DND-41 (cell line): ENCODE data around the gene SLC5A1.

Source experiments
- ATAC-seq: fragments of 200-7000 bp; cut with Tn5 transposase; 3 replicates; pipeline ENCODE4 v1.9.1; 2021; ENCODE audit warnings: low read depth; ENCODE audit not compliant: insufficient read depth
- DNase-seq: peaks from one replicate; pipeline ENCODE4 v3.0.0-alpha.2; 2020
- H2AFZ ChIP-seq: 2 replicates; pipeline ENCODE4 v1.6.0; 2012; ENCODE audit warnings: low read depth, low read length
- H3K27ac ChIP-seq: 2 replicates; pipeline ENCODE4 v1.5.1; 2012; ENCODE audit warnings: low read length, inconsistent platforms
- H3K27me3 ChIP-seq: fragments of 200-600 bp; sonication (generic); 2 replicates; pipeline ENCODE4 v1.6.0; 2012; ENCODE audit warnings: low read length, mild to moderate bottlenecking, inconsistent platforms; ENCODE audit not compliant: insufficient read depth, poor library complexity
- H3K36me3 ChIP-seq: 2 replicates; pipeline ENCODE4 v1.5.1; 2012; ENCODE audit warnings: low read length, inconsistent platforms; ENCODE audit not compliant: insufficient read depth
- H3K4me1 ChIP-seq: 2 replicates; pipeline ENCODE4 v1.5.1; 2012; ENCODE audit warnings: mild to moderate bottlenecking, low read length; ENCODE audit not compliant: insufficient read depth
- H3K4me2 ChIP-seq: 2 replicates; pipeline ENCODE4 v1.6.0; 2012; ENCODE audit warnings: mild to moderate bottlenecking, moderate library complexity, low read length, inconsistent platforms; ENCODE audit not compliant: insufficient read depth
- H3K4me3 ChIP-seq, 2 experiments: fragments of 200-600 bp in 1 of 2; shearing (Covaris generic) in 1 of 2; 2 replicates each; pipeline ENCODE4 v1.5.1; 2012 to 2016; ENCODE audit warnings: inconsistent platforms in 2 of 2, low read length in 2 of 2, mild to moderate bottlenecking in 2 of 2, low read depth in 1 of 2, moderate library complexity in 1 of 2
- H3K79me2 ChIP-seq: 2 replicates; pipeline ENCODE4 v1.6.0; 2012; ENCODE audit warnings: low read length, inconsistent platforms; ENCODE audit not compliant: insufficient read depth
- H3K9ac ChIP-seq: 2 replicates; pipeline ENCODE4 v1.6.0; 2012; ENCODE audit warnings: low read depth, mild to moderate bottlenecking, inconsistent platforms, low read length, moderate library complexity
- H3K9me3 ChIP-seq: 2 replicates; pipeline ENCODE4 v1.5.1; 2012; ENCODE audit warnings: low read length, moderate library complexity, mild to moderate bottlenecking, inconsistent platforms; ENCODE audit not compliant: insufficient read depth, severe bottlenecking
- H4K20me1 ChIP-seq: 2 replicates; pipeline ENCODE4 v1.6.0; 2012; ENCODE audit warnings: low read length; ENCODE audit not compliant: insufficient read depth
- EZH2 ChIP-seq: IDR thresholded peaks from 3 replicates; pipeline ENCODE4 v1.6.1; 2012; ENCODE audit warnings: borderline replicate concordance, low read depth, mild to moderate bottlenecking, moderate library complexity, low read length, inconsistent platforms; ENCODE audit not compliant: severe bottlenecking
- TF ChIP-seq, protein P1 (sequence below): IDR thresholded peaks from 2 replicates; pipeline ENCODE4 v1.5.1; 2012; ENCODE audit warnings: borderline replicate concordance, low read length, moderate library complexity, mild to moderate bottlenecking; ENCODE audit not compliant: poor library complexity, severe bottlenecking; ENCODE audit errors: extremely low read depth

SLC5A1 gene

DNA sequence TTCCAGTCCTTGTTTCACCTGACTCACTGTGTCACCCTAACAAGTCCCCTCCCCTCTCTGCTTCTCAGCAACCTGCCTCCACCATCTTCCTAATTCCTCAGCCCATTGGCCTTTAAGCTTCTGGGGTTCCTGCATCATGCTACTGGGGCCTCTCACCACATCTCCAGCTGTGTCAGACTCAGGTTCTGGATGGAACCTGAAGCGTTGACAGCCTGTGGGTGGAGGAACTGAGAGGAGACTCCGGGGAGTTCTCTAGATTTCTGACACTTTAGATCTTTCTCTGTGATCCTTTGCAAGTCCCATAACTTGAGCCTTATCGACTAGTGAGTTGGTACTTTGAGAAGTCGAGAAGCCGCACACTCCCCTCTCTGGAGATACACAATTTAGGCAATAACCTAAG lies 11.6 kb upstream of the SLC5A1 start:
- H4K20me1 ChIP-seq, result 0 out of 2 replicates have a peak, but pooled peaks cover 3% of the 10 kb centered on the region
- H2AFZ ChIP-seq, result no peak overlapping the region
- peaks cover 6% of the 10 kb centered on the region for H3K27me3 ChIP-seq
- no peak overlapping the region for H3K9ac ChIP-seq
- no peaks in the 10 kb centered on the region for H3K4me1 ChIP-seq
- no peaks in the 10 kb centered on the region for H3K79me2 ChIP-seq
- DNase-seq, result no peak
- TF ChIP-seq, protein P1, sequence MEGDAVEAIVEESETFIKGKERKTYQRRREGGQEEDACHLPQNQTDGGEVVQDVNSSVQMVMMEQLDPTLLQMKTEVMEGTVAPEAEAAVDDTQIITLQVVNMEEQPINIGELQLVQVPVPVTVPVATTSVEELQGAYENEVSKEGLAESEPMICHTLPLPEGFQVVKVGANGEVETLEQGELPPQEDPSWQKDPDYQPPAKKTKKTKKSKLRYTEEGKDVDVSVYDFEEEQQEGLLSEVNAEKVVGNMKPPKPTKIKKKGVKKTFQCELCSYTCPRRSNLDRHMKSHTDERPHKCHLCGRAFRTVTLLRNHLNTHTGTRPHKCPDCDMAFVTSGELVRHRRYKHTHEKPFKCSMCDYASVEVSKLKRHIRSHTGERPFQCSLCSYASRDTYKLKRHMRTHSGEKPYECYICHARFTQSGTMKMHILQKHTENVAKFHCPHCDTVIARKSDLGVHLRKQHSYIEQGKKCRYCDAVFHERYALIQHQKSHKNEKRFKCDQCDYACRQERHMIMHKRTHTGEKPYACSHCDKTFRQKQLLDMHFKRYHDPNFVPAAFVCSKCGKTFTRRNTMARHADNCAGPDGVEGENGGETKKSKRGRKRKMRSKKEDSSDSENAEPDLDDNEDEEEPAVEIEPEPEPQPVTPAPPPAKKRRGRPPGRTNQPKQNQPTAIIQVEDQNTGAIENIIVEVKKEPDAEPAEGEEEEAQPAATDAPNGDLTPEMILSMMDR, result no peak
- no peak for TF ChIP-seq EZH2
- no peaks in the 10 kb centered on the region for H3K9me3 ChIP-seq
- H3K36me3 ChIP-seq, result no peaks in the 10 kb centered on the region
- no peak for ATAC-seq
- H3K4me2 ChIP-seq, result no peak overlapping the region
- H3K4me3 ChIP-seq, result no peak overlapping the region
- H3K27ac ChIP-seq, result no peak overlapping the region

DNA sequence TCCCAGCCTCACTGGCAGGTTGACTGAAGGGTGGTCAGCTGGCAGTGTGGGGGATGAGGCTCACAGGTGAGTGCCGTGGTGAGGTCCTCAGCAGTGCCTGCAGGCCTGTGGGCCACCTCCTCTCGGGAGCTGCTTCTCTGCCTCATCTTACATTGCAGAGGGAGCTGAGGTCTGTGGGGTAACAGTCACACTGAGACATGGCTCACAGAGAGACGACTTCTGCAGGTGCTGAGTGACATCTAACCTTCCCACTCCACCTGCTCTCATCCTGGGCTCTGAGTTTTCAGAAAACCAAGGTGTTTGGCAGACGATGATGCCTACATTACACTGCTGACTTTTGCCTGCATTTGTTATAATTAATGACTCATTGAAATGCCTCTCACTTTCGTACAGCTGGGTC lies 8.8 kb upstream of the SLC5A1 start:
- Histone ChIP-seq H3K9me3 (no peaks in the 10 kb centered on the region), H3K9ac (no peak overlapping the region), H3K27ac (no peak overlapping the region), H3K79me2 (no peaks in the 10 kb centered on the region), H3K27me3 (peaks cover 8% of the 10 kb centered on the region), H3K4me3 (no peak overlapping the region), H4K20me1 (0 out of 2 replicates have a peak, but pooled peaks cover 3% of the 10 kb centered on the region), H3K4me2 (no peak overlapping the region), H3K36me3 (no peaks in the 10 kb centered on the region), H2AFZ (no peak overlapping the region), H3K4me1 (no peaks in the 10 kb centered on the region)
- TF ChIP-seq, protein P1, result no peak
- no peak for TF ChIP-seq EZH2
- DNase-seq (no peak), ATAC-seq (no peak)

DNA sequence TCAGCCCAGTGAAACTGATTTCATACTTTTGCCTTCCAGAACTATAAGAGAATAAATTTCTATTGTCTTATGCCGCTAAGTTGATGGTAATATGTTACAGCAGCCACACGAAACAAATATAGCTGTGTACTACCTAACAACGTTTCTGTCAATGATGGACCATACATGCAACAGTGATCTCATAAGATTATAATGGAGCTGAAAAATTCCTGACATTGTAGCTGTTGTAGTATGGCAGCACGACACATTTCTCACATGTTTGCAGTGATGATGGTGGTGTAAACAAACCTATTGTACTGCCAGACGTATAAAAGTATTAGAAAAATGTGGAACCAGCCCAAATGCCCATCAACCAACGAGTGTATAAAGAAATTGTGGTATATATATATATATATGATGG lies 5.8 kb upstream of the SLC5A1 start:
- DNase-seq (no peak), ATAC-seq (no peak)
- Histone ChIP-seq H3K4me1 (no peaks in the 10 kb centered on the region), H3K4me2 (no peak overlapping the region), H3K36me3 (no peaks in the 10 kb centered on the region), H3K9me3 (no peaks in the 10 kb centered on the region), H3K79me2 (no peaks in the 10 kb centered on the region), H3K27ac (no peak overlapping the region), H4K20me1 (peaks cover 3% of the 10 kb centered on the region), H3K4me3 (no peak overlapping the region), H3K27me3 (peaks cover 13% of the 10 kb centered on the region), H3K9ac (no peak overlapping the region), H2AFZ (no peak overlapping the region)
- TF ChIP-seq EZH2, result no peak
- TF ChIP-seq, protein P1, result no peak

- ATAC-seq (no peak), DNase-seq (no peak)
- Histone ChIP-seq H3K27ac (no peak overlapping the region), H4K20me1 (no peaks in the 10 kb centered on the region; the same call in none of the 2 replicates), H3K4me2 (no peak overlapping the region), H3K9ac (no peak overlapping the region), H3K4me1 (no peaks in the 10 kb centered on the region), H2AFZ (no peak overlapping the region), H3K4me3 (no peak overlapping the region), H3K9me3 (no peaks in the 10 kb centered on the region), H3K36me3 (no peaks in the 10 kb centered on the region), H3K79me2 (no peaks in the 10 kb centered on the region), H3K27me3 (peaks cover 28% of the 10 kb centered on the region)
- TF ChIP-seq, protein P1, result no peak
- no peak for TF ChIP-seq EZH2
Measured at GRCh38 chr22:32040324-32040904, 2.6 kb upstream of the SLC5A1 start.
